ENCODE data around the gene CFAP221. TPM values are rescaled to one million over a fixed set of nuclear protein-coding genes. Genes with fewer than 3 reads are reported as not detected.

Gene CFAP221
- total and polyA plus RNA-seq, 2 donors (not counting 3 experiments of a cell fraction or from before 2014, with no cell fraction given), result 0.06 TPM; not detected in 1

DNA sequence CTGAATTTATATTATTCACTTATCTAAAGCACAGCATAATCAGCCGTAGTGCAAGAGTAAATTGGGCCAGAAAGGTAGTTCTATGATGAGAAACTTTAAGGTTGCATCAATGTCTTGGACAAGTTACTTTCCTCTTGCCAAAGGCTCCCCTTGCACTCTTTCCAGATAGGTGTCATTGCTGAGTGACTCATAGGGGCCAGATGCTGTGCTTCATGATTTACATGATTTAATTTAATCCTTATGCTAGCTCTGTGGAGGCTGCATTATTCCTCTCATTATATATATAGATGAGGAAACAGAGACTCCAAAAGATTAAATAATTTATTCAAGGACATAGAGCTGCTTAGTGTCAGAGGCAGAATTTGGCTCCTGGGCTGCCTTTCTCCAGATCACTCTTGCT is 5.0 kb downstream of the CFAP221 start:
- intact Hi-C loops (cut with micrococcal nuclease) (no loop called here), dilution Hi-C loops (cut with MboI; ENCODE audit: extremely low pct_ligation_motif_present, low sequenced_read_pairs) (no loop called here)
- Histone ChIP-seq H3K27me3 (ENCODE audit: control insufficient read depth in 2 of 2, insufficient read depth in 2 of 2, low read length in 2 of 2) (peaks cover 9 to 17% of the 10 kb centered on the region in 2 experiments), H3K36me3 (ENCODE audit: control insufficient read depth in 2 of 2, extremely low read depth in 1 of 2, insufficient read depth in 2 of 2, low read length in 2 of 2) (no peaks in the 10 kb centered on the region), H3K9me3 (replicated peaks; ENCODE audit: control insufficient read depth, insufficient read depth, low read length) (no peaks in the 10 kb centered on the region), H3K79me2 (ENCODE audit: control insufficient read depth, insufficient read depth, low read length) (no peaks in the 10 kb centered on the region), H3K4me3 (replicated peaks in 1 of 3; ENCODE audit: insufficient read depth in 1 of 3, low read depth in 1 of 3, low read length in 3 of 3) (no peak overlapping the region), H2AFZ (ENCODE audit: low read depth, low read length) (no peak overlapping the region), H3K4me2 (ENCODE audit: insufficient read depth, low read length) (no peak overlapping the region), H3K9ac (replicated peaks; ENCODE audit: extremely low read depth, insufficient read depth, low read length) (no peak overlapping the region), H4K20me1 (replicated peaks; ENCODE audit: control insufficient read depth, extremely low read depth, insufficient read depth, low read length) (no peaks in the 10 kb centered on the region), H3K27ac (ENCODE audit: insufficient read depth, low read depth, low read length) (no peak overlapping the region), H3K4me1 (ENCODE audit: control insufficient read depth, extremely low read depth, insufficient read depth, low read length) (peaks cover 4% of the 10 kb centered on the region), H3K9me1 (replicated peaks; ENCODE audit: control insufficient read depth, extremely low read depth, insufficient read depth, low read length) (no peaks in the 10 kb centered on the region)
- ChIA-PET CTCF (interaction anchor here (1.4 kb wide), 1 partner anchor 32 kb away, joined by 3 read pairs; no protein-coding TSS in a partner anchor), POLR2A (no interaction called here)
- no TSS peak for BruUV-seq (replicated peaks)
- DNase-seq (ENCODE audit: low read depth, low spot score) (no peak), FAIRE-seq (no peak)
- TF ChIP-seq POLR2AphosphoS5 (IDR thresholded peaks at IDR 0.05; ENCODE audit: insufficient read depth, low read depth, low read length) (no peak), GATA2 (IDR thresholded peaks at IDR 0.05; ENCODE audit: insufficient read depth, insufficient read length, low read depth, low read length) (no peak), POLR2A (IDR thresholded peaks at IDR 0.05; ENCODE audit: low read depth, low read length) (no peak), EZH2 (IDR thresholded peaks at IDR 0.05; ENCODE audit: borderline replicate concordance, low read depth, low read length, severe bottlenecking) (no peak), JUN (IDR thresholded peaks at IDR 0.05; ENCODE audit: borderline replicate concordance, insufficient read depth, insufficient read length, low read depth) (no peak), CTCF (IDR thresholded peaks at IDR 0.05; ENCODE audit: extremely low read depth in 1 of 2, insufficient read depth in 1 of 2, low read depth in 1 of 2, low read length in 2 of 2) (no peak), FOS (IDR thresholded peaks at IDR 0.05; ENCODE audit: borderline replicate concordance, insufficient read depth, low read length) (no peak), MYC (IDR thresholded peaks at IDR 0.05; ENCODE audit: low read depth, low read length) (no peak)
- TF ChIP-seq, protein P1, sequence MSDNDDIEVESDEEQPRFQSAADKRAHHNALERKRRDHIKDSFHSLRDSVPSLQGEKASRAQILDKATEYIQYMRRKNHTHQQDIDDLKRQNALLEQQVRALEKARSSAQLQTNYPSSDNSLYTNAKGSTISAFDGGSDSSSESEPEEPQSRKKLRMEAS (IDR thresholded peaks at IDR 0.05; ENCODE audit: insufficient read depth, insufficient read length), result no peak

Data from endothelial cell of umbilical vein (primary cell).